ENCODE results near the gene RPS6KA5. TPM values are rescaled to one million over a fixed set of nuclear protein-coding genes. Genes with fewer than 3 reads are reported as not detected.
"Not testable (repeated sequence)": the region's sequence is repeated elsewhere in the genome, so short reads cannot be mapped to it uniquely, and the experiment has no call there.

The RPS6KA5 gene
- 0.22 and 0.39 TPM in 2 replicates for polyA plus RNA-seq (2011; rRNA removed)
- polyA minus RNA-seq (2011; rRNA and poly(A)+ RNA removed): 0.09 and 0.26 TPM in 2 replicates

DNA sequence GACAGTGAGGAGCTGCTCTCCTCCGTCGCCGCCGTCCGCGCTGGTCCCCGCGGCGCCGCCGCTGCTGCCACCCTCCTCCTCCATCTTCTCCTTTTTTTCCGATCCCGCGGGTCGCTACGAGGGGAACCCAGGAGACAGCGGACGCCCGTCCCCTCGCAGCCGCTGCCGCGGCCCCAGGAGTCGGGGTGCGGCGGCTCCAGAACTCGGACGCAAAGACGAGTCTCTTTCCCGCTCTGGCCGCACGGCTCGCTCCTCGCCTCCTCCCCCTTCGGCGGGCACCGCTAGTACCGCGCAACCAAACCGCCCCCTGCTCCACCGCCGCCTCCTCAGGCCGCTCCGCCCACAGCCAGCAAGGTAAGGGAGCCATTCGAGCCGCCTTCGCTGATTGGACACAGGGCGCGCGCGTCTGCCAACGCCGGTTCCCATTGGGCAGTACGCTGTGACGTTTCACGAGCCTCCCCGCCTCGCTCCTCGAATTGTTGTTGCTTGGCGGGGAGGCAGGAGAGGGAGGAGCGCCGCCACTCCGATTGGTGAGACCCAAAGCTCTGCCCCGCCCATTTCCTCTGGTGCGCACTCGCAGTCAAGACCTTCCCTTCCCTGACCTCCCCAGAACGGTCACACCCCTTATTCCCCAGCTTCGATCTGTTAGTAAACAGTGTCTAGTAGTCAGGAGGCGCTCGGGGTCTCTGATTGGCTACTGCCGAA is at the start of gene RPS6KA5:
Gene RPS6KA5, minus strand, starts transcription at position 291 of the 705 bp plus-strand sequence. Its CDS starts 207 bp downstream, at position 84.
- Histone ChIP-seq H3K27me3 (ENCODE audit: control insufficient read depth, insufficient read depth, low read length) (no peaks in the 10 kb centered on the region), H3K4me3 (ENCODE audit: low read depth, low read length) (peak within 1 kb of the TSS; percentile 76), H3K36me3 (ENCODE audit: control insufficient read depth, insufficient read depth, low read length) (no peaks in the 10 kb centered on the region)
- ChIA-PET POLR2A (interaction anchor here (0.6 kb wide), 1 partner anchor 10 kb away, joined by 7 read pairs; no protein-coding TSS in a partner anchor), CTCF (interaction anchor here (1.0 to 2.3 kb wide), 3 partner anchors 20 to 113 kb away, joined by 3 to 7 read pairs (median 4); no protein-coding TSS in a partner anchor)
- peak; percentile 99 for DNase-seq (ENCODE audit: low read depth)
- TF ChIP-seq CTCF (IDR thresholded peaks at IDR 0.05; ENCODE audit: insufficient read depth, low read depth, low read length): no peak

DNA sequence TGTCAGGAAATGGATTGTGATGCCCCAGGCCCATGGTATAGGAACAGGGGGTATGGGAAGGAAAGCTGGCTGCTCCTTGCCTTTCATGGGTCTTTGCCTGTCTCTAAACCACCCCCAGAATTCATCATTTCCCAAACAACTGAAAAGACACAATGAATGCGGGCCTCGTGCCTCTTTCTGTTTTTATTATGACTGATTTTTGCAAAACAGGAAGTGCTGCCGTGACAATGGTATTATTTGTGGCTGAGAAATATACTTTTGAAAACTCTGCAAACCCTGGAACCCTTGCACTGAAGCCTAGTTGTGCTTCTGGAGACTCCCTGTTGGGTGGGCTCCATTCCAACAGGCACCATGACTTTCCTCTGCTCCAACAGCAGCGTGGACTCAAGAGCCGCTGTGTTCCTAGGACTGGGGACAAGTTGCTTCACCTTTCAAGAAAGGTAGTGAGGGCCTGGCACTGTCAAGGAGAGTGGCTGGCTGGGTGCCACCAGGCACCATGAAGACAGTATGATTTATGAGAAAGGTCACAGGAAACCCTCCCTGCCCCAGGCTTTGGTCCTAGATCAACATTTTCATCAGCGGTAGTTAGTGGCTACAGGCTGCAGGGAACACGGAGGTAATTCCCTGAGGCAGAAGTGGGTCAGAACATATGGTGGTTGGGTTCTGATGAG is 48.6 kb upstream of the RPS6KA5 start:
- H3K4me3 ChIP-seq (ENCODE audit: low read depth, low read length): no peak overlapping the region
- no peaks in the 10 kb centered on the region for H3K36me3 ChIP-seq (ENCODE audit: control insufficient read depth, insufficient read depth, low read length)
- ChIA-PET CTCF (no interaction called here), POLR2A (no interaction called here)
- no peak for DNase-seq (ENCODE audit: low read depth)
- no peak for TF ChIP-seq CTCF (IDR thresholded peaks at IDR 0.05; ENCODE audit: insufficient read depth, low read depth, low read length)
- H3K27me3 ChIP-seq (ENCODE audit: control insufficient read depth, insufficient read depth, low read length): no peaks in the 10 kb centered on the region

GRCh38 chr14:91103116-91103515 is 42.7 kb upstream of the RPS6KA5 start:
- CTCF ChIA-PET: no interaction called here
- POLR2A ChIA-PET: no interaction called here
- Histone ChIP-seq H3K36me3 (ENCODE audit: control insufficient read depth, insufficient read depth, low read length) (no peaks in the 10 kb centered on the region), H3K4me3 (ENCODE audit: low read depth, low read length) (no peak overlapping the region), H3K27me3 (ENCODE audit: control insufficient read depth, insufficient read depth, low read length) (no peaks in the 10 kb centered on the region)
- no peak for TF ChIP-seq CTCF (IDR thresholded peaks at IDR 0.05; ENCODE audit: insufficient read depth, low read depth, low read length)
- DNase-seq (ENCODE audit: low read depth): no peak

DNA sequence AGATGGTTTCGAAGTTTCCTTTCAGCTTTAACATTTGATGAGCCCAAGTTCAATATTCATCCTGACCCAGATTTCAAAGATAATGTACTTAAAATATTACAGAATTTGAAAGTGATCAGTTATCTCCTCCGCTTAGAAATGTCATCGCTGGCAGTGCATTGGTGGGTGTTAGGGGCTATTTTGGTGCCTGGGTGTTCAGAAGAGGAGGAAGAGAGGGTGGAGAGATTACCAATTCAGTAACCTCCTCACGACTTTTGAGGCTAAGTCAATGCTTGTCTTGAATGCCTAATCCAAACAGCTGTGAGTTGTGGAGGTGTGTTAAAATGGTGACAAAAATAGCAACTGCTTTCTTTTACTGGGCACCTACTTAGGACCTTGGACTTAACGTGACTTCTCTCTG is 39.7 kb upstream of the RPS6KA5 start:
- no peak overlapping the region for H3K4me3 ChIP-seq (ENCODE audit: low read depth, low read length)
- H3K27me3 ChIP-seq (ENCODE audit: control insufficient read depth, insufficient read depth, low read length): no peaks in the 10 kb centered on the region
- POLR2A ChIA-PET: no interaction called here
- TF ChIP-seq CTCF (IDR thresholded peaks at IDR 0.05; ENCODE audit: insufficient read depth, low read depth, low read length): no peak
- DNase-seq (ENCODE audit: low read depth): no peak
- no peaks in the 10 kb centered on the region for H3K36me3 ChIP-seq (ENCODE audit: control insufficient read depth, insufficient read depth, low read length)
- CTCF ChIA-PET: no interaction called here

GRCh38 chr14:91098591-91098990 is 38.1 kb upstream of the RPS6KA5 start:
- ChIA-PET POLR2A (no interaction called here), CTCF (interaction anchor here (0.7 to 1.1 kb wide), 2 partner anchors 29 to 86 kb away, joined by 3 read pairs; no protein-coding TSS in a partner anchor)
- no peak for DNase-seq (ENCODE audit: low read depth)
- TF ChIP-seq CTCF (IDR thresholded peaks at IDR 0.05; ENCODE audit: insufficient read depth, low read depth, low read length): no peak
- no peaks in the 10 kb centered on the region for H3K27me3 ChIP-seq (ENCODE audit: control insufficient read depth, insufficient read depth, low read length)
- H3K36me3 ChIP-seq (ENCODE audit: control insufficient read depth, insufficient read depth, low read length): no peaks in the 10 kb centered on the region
- no peak overlapping the region for H3K4me3 ChIP-seq (ENCODE audit: low read depth, low read length)

GRCh38 chr14:91097657-91098056 is 37.2 kb upstream of the RPS6KA5 start:
- H3K27me3 ChIP-seq (ENCODE audit: control insufficient read depth, insufficient read depth, low read length); H3K4me3 ChIP-seq (ENCODE audit: low read depth, low read length); H3K36me3 ChIP-seq (ENCODE audit: control insufficient read depth, insufficient read depth, low read length); DNase-seq (ENCODE audit: low read depth); POLR2A ChIA-PET: not testable (repeated sequence)
- CTCF ChIA-PET: interaction anchor here (1.1 kb wide), 1 partner anchor 30 kb away, joined by 3 read pairs; no protein-coding TSS in a partner anchor
